ENCODE results near the gene ARHGAP10. TPM values are rescaled to one million over a fixed set of nuclear protein-coding genes. Genes with fewer than 3 reads are reported as not detected.

ARHGAP10 gene, protein sequence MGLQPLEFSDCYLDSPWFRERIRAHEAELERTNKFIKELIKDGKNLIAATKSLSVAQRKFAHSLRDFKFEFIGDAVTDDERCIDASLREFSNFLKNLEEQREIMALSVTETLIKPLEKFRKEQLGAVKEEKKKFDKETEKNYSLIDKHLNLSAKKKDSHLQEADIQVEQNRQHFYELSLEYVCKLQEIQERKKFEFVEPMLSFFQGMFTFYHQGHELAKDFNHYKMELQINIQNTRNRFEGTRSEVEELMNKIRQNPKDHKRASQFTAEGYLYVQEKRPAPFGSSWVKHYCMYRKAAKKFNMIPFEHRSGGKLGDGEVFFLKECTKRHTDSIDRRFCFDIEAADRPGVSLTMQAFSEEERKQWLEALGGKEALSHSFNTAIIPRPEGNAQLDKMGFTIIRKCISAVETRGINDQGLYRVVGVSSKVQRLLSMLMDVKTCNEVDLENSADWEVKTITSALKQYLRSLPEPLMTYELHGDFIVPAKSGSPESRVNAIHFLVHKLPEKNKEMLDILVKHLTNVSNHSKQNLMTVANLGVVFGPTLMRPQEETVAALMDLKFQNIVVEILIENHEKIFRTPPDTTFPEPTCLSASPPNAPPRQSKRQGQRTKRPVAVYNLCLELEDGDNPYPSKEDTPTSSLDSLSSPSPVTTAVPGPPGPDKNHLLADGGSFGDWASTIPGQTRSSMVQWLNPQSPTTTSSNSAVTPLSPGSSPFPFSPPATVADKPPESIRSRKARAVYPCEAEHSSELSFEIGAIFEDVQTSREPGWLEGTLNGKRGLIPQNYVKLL
- total RNA-seq (0.34 and 0.36 TPM in 2 replicates), polyA plus RNA-seq (0.06 and 0.10 TPM in 2 replicates), polyA minus RNA-seq (0.64 TPM in 1 of 2 replicates, not detected in the other)
- total RNA-seq (2013), result 1.9 TPM

DNA sequence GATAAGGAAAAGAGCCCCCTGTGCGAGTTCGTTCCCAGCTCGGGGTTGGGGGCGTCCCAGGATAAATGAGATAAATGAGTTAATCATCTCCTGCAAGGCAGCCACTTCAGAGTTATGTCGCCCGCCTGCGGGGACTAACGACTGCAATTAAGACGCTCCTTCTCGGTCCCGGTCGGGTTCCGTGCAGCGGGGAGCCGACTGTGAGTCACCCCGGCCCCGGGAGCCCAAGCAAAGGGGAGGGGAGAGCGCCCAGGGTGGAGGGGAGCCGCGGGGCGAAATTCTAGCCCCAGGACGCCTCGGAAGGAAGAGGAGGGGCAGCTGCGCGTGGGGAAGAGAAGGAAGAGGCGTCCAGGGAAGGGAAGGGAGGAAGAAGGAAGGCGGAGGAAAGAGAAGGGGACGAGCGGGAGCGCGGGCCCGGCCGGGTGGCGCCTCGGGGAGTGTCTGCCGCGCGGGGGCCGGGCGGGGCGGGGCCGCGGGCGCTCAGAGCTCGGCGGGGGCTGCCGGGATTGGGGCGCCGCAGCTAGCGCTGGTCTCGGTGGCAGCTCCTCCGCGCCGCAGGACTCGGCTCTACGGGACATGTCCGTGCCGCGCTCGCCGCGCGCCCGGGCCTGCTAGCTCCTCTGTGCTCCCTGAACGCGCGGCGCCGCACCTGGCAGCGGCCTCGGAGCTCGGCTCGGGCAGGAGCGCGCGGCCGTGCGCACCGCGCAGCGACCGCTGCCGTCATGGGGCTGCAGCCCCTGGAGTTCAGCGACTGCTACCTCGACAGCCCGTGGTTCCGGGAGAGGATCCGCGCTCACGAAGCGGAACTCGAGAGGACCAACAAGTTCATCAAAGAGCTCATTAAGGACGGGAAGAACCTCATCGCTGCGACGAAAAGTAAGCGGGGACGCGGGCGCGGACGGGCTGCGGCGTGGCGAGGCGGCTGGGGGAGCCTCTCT is at the start of gene ARHGAP10:
ARHGAP10 (plus strand) TSS at position 509 of the 938 bp plus-strand sequence; CDS start at position 723, 214 bp downstream.
- ATAC-seq (ENCODE audit: low read depth) (peak; percentile 70), DNase-seq (peak; percentile 65)
- Histone ChIP-seq H4K20me1 (ENCODE audit: control insufficient read depth, insufficient read depth, low read length, poor library complexity, severe bottlenecking) (no peaks in the 10 kb centered on the region), H3K4me2 (replicated peaks; ENCODE audit: low read depth, low read length, poor library complexity, severe bottlenecking) (peak within 1 kb of the TSS; percentile 93), H3K27me3 (replicated peaks in 1 of 4; ENCODE audit: control extremely low read depth in 1 of 4, control insufficient read depth in 3 of 4, insufficient read depth in 4 of 4, low read length in 3 of 4) (peaks cover 0 to 37% (median 26%) of the 10 kb centered on the region in 4 experiments), H2AFZ (ENCODE audit: insufficient read depth, low read depth, low read length, poor library complexity, severe bottlenecking) (peak within 1 kb of the TSS; percentile 86), H3K36me3 (replicated peaks in 1 of 2; ENCODE audit: control extremely low read depth in 1 of 2, control insufficient read depth in 1 of 2, extremely low read depth in 1 of 2, insufficient read depth in 2 of 2, low read length in 1 of 2) (no peaks in the 10 kb centered on the region), H3K79me2 (ENCODE audit: control insufficient read depth, insufficient read depth, low read length) (no peaks in the 10 kb centered on the region), H3K4me1 (ENCODE audit: control insufficient read depth in 2 of 2, insufficient read depth in 2 of 2, low read length in 2 of 2) (peaks cover 16 to 22% of the 10 kb centered on the region in 2 donors), H3K9me3 (ENCODE audit: control extremely low read depth in 1 of 3, control insufficient read depth in 2 of 3, insufficient read depth in 1 of 3, low read length in 2 of 3) (peaks cover 0 to 3% (median 0%) of the 10 kb centered on the region in 3 donors), H3K9ac (ENCODE audit: low read length) (peak within 1 kb of the TSS; percentile 71), H3K4me3 (ENCODE audit: control extremely low read depth in 1 of 5, extremely low read depth in 1 of 5, insufficient read depth in 1 of 5, low read depth in 2 of 5, low read length in 4 of 5) (peak within 1 kb of the TSS; percentile 46 to 70 (median 60)), H3K27ac (ENCODE audit: low read length in 2 of 2) (no peak within 1 kb of the TSS)
- intact Hi-C loops (cut with micrococcal nuclease), result no loop called here
- H3K4me1 Mint-ChIP-seq, result peaks cover 17% of the 10 kb centered on the region
- peak within 1 kb of the TSS; percentile 60 for H3K27ac Mint-ChIP-seq
- no peaks in the 10 kb centered on the region for H3K9me3 Mint-ChIP-seq (ENCODE audit: insufficient read depth)
- H3K4me3 Mint-ChIP-seq, result peak within 1 kb of the TSS; percentile 87
- ChIA-PET POLR2A (interaction anchor here (1.5 kb wide), 1 partner anchor 48 kb away, joined by 4 read pairs; the partner anchor contains the start of gene PRMT9), CTCF (interaction anchor here (1.4 kb wide), 1 partner anchor 48 kb away, joined by 4 read pairs; the partner anchor contains the start of gene PRMT9)
- TF ChIP-seq, protein P1, sequence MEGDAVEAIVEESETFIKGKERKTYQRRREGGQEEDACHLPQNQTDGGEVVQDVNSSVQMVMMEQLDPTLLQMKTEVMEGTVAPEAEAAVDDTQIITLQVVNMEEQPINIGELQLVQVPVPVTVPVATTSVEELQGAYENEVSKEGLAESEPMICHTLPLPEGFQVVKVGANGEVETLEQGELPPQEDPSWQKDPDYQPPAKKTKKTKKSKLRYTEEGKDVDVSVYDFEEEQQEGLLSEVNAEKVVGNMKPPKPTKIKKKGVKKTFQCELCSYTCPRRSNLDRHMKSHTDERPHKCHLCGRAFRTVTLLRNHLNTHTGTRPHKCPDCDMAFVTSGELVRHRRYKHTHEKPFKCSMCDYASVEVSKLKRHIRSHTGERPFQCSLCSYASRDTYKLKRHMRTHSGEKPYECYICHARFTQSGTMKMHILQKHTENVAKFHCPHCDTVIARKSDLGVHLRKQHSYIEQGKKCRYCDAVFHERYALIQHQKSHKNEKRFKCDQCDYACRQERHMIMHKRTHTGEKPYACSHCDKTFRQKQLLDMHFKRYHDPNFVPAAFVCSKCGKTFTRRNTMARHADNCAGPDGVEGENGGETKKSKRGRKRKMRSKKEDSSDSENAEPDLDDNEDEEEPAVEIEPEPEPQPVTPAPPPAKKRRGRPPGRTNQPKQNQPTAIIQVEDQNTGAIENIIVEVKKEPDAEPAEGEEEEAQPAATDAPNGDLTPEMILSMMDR (IDR thresholded peaks at IDR 0.05), result no peak
- no peak for TF ChIP-seq EZH2 (IDR thresholded peaks at IDR 0.05; ENCODE audit: borderline replicate concordance, insufficient read depth, low read depth, low read length, poor library complexity, severe bottlenecking)
- H3K27me3 Mint-ChIP-seq, result peaks cover 50% of the 10 kb centered on the region
- WGBS (ENCODE audit: insufficient coverage), result 1% methylated on average over 106 of the region's 106 CpGs

Measured in B cell (primary cell).